Left hindlimb (tissue), 1 donor: ENCODE measurements around the gene IRS2.
"Not testable (repeated sequence)": the region's sequence is repeated elsewhere in the genome, so short reads cannot be mapped to it uniquely, and the experiment has no call there.

Source experiments
- DNase-seq: peaks from one replicate; pipeline ENCODE4 v3.0.0-alpha.2; 2018

Gene IRS2, protein sequence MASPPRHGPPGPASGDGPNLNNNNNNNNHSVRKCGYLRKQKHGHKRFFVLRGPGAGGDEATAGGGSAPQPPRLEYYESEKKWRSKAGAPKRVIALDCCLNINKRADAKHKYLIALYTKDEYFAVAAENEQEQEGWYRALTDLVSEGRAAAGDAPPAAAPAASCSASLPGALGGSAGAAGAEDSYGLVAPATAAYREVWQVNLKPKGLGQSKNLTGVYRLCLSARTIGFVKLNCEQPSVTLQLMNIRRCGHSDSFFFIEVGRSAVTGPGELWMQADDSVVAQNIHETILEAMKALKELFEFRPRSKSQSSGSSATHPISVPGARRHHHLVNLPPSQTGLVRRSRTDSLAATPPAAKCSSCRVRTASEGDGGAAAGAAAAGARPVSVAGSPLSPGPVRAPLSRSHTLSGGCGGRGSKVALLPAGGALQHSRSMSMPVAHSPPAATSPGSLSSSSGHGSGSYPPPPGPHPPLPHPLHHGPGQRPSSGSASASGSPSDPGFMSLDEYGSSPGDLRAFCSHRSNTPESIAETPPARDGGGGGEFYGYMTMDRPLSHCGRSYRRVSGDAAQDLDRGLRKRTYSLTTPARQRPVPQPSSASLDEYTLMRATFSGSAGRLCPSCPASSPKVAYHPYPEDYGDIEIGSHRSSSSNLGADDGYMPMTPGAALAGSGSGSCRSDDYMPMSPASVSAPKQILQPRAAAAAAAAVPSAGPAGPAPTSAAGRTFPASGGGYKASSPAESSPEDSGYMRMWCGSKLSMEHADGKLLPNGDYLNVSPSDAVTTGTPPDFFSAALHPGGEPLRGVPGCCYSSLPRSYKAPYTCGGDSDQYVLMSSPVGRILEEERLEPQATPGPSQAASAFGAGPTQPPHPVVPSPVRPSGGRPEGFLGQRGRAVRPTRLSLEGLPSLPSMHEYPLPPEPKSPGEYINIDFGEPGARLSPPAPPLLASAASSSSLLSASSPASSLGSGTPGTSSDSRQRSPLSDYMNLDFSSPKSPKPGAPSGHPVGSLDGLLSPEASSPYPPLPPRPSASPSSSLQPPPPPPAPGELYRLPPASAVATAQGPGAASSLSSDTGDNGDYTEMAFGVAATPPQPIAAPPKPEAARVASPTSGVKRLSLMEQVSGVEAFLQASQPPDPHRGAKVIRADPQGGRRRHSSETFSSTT (N-terminal part only)

DNA sequence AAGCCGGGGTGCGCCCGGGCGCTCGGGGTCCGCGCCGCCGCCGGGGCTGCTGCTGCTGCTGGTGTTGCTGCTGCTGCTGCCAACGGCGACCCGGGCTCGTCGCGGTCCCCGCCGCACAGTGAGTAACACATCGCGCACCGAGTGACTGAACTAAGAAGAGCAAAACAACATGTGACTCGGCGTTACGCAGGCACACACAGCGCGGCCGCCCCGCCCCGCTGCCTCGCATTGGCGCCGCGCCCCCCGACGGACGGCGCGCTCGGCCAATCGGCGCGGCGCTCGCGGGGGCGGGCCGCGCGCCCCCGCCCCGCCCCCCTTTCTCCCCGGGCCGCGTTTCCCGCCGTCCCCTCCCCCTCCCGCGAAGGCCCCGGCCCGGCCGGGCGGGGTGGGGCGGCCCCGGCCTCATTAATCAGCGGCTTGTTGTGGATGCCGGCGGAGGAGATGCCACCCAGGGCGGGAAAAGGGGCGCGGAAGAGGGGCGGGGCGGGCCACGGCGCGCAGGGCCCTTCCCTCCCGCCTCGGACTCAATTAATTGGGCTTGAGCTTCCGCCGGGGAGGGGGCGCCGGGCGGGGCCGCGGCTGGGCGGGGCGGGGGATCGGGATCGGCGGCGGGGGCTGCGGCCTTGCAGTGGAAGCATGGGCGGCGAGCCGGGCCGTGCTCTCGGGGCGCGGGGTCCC is at the start of gene IRS2:
TSS of gene IRS2 (minus strand) at position 127 of the 678 bp plus-strand sequence. CDS start 530 bp downstream, outside the sequence.
- DNase-seq = peak; percentile 91

DNA sequence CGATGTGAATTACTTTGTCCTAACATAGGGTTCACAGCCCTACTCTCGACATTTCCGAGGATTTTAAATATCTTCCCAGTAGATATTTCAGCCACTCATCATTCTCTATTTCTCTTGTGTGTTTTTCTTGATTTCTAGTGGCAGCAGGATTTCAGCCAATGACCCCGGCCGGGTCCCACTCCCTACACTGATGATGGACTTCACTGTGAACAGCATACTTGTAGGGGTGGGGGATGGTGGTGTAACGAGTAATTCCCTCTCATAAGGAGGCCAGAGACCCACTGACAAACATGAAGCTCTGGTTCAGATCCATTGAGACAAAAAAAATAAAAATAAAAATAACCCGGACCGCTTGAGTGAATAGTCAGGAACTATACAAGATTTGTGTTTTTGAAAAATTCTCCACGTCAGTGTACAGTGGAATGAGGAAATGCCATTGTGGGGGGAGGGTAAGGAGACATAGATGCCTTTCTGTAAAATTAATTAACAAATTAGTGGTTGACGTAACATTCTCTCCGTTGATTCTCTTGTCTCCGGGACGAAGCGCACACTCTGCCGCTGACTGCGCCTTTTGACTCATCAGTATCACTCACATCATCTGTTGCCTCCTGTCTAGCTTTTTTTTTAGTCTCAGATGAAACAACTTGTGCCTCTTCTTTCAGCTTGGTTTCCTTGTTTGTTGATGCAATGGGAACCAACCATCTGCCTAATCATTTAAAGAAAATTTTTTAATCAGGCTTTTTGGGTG is 48.8 kb upstream of the IRS2 start:
- DNase-seq = no peak

DNA sequence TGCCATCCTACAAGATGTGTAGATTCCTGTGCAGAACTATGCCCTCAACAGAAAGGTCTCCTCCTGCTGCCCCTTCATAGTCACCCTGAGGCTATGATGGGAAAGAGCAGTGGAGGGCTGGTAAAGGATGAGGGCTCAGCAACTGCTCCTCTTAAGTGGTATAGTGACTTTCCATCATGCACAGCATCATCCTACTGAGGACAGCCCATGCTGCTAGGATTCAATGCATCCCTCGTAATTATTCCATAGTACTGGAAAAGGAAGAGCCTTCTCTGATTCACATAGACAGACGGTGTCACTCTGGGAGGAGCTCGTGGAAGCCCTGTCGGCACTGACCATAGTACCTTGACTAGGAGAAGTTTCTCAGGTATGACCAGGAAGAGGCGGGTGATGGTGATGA is 47.6 kb upstream of the IRS2 start:
- no peak for DNase-seq

DNA sequence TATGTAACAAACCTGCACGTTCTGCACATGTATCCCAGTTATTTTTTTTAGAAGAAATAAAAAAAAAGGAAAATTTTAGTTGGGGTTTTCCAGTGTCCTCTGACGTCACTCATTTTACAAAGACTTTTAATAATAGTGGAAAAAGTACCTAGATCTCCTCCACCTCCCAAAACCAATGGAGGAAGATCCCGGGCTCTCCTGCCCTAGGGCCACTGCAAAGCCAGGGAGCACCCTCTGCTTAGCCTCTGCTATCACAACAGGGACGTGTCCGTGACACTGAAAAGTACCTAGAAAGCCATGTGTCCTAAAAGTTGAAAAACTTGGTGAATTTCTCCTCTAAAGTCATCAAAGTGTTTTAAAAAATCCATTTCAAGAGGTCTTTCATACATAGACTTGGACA is 46.7 kb upstream of the IRS2 start:
- DNase-seq = no peak

DNA sequence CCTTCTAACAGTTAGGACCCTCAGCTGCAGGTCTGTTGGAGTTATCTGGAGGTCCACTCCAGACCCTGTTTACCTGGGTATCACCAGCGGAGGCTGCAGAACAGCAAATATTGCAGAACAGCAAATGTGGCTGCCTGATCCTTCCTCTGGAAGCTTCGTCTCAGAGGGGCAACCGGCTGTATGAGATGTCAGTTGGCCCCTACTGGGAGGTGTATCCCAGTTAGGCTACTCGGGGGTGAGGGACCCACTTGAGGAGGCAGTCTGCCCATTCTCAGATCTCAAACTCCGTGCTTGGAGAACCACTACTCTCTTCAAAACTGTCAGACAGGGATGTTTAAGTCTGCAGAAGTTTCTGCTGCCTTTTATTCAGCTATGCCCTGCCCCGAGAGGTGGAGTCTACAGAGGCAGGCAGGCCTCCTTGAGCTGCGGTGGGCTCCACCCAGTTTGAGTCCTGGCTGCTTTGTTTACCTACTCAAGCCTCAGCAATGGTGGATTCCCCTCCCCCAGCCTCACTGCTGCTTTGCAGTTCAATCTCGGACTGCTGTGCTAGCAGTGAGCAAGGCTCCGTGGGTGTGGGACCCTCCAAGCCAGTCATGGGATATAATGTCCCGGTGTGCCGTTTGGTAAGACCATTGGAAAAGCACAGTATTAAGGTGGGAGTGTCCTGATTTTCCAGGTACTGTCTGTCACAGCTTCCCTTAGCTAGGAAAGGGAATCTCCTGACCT is 42.4 kb upstream of the IRS2 start:
- not testable (repeated sequence) for DNase-seq

DNA sequence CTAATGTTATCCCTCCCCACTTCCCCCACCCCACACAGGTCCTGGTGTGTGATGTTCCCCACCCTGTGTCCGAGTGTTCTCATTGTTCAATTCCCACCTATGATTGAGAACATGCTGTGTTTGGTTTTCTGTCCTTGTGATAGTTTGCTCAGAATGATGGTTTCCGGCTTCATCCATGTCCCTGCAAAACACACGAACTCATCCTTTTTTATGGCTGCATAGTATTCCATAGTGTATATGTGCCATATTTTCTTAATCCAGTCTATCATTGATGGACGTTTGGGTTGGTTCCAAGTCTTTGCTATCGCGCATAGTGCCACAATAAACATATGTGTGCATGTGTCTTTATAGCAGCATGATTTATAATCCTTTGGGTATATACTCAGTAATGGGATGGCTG is 36.8 kb upstream of the IRS2 start:
- DNase-seq = not testable (repeated sequence)

DNA sequence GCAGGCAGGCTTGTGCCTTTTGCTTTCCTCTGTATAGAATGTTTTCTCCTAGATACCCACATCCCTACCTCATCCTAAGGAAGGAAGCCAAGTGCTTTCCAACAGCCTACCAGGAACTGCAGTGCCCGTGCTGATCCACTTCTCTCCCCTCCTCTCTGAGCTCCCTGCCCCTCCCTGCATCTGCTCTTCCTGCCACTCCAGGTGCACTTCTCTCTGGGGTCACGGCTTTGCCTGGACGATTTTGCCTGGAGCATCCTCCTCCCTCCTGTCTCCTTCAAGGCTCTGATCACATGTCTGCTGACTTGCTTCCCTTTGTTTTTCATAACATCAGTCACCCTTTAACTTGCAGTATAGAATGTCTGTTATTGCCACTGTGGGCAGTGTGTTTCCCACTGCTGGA is 34.7 kb upstream of the IRS2 start:
- DNase-seq = no peak

DNA sequence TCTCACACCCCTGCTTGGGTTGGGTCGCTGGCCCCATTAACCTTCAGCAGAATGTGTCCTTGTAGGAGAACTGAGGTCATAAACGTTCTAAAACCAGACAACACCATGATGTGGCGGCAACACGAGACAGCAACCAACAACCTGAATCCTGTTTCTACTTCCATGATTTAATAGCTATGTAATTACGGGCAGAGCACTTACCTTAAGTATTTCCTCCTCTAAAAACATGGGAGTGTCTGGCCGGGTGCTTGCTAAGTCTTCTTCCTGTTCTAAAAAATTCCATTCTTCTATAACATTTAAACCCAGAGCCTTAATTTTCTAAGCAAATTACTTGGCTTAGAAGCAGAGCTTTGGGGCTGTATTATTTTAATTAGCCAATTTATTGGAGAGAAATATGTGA is 33.5 kb upstream of the IRS2 start:
- no peak for DNase-seq

DNA sequence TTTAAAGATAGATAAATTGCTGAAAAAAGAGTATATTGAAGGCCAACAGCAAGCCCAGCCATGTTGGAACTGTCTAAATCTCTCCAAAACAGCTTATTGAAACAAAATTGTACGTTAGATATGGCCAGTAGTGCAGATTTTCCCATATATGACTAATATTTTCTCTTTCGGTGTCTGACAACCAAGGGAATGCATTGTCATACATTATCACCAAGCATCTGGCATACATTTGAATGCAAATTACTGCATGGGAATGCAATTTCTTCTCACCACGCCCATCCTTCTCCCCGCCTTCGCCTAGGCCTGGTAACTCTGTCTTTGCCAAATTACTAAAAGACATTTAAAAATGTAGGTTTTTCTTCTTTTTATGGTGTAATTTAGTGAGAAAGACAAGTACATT is 32.5 kb upstream of the IRS2 start:
- DNase-seq = no peak

DNA sequence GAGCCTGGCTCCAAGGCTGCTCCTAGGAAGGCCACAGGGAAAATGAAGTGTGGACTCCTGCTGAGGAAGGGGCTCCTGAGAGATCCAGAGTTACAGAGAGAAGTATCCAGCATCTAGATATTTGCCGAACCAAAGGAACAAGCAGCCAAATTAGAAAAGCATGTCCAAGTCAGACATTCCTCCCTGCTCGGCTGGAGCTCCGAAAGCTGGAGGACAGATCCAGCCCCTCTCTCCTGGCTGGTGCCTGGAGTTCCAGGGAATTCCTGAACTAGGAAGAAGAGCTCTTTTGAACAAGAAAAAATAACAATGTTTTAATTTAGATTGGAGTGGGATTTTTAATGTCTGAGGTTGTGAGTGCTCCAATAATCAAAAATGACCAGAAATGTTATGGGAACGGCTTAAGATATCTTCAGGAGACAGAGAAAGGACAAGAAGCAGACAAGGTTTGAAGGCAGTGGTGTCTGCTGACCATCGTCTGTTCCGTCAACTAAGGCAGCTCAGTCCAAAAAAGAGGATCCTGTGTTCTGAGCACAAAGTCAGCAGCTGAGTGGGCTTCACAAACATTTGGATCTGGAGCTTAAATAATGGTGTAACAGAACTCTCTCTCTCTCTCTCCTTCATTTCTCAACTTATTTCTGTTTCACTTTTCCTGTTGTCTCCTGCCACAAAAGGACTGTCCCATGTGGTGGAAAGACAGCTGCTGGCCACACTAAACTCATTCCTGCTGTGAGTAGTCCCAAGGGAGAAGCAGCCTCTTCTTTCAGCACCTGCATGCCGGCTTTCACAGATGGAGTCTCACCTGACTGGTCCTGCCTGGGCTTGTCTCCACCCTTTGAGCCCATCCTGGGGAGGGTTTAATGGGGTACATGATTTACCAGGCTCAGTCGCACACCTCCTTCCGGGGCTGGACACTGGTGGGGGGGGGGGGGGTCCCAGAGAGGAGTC is 31.5 kb upstream of the IRS2 start:
- DNase-seq = no peak

DNA sequence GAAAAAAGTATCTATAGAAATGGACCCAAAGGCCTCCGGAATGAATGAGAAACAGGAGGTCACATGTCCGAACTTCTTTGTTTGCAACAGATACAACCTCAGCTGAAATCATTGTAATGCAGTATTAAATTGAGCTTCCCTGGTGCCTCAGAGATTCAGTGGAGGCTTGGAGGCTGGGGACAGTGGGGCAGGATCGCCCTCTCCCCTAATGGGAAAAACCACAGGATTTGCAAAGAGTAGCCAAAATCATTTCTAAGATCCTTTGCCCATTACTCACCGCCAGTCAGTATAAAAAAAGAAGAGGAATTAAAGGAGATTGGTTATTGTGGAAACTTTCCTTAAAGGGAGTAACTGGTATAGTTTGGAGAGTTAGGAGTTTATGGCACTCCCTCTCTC is 30.4 kb upstream of the IRS2 start:
- DNase-seq = no peak

DNA sequence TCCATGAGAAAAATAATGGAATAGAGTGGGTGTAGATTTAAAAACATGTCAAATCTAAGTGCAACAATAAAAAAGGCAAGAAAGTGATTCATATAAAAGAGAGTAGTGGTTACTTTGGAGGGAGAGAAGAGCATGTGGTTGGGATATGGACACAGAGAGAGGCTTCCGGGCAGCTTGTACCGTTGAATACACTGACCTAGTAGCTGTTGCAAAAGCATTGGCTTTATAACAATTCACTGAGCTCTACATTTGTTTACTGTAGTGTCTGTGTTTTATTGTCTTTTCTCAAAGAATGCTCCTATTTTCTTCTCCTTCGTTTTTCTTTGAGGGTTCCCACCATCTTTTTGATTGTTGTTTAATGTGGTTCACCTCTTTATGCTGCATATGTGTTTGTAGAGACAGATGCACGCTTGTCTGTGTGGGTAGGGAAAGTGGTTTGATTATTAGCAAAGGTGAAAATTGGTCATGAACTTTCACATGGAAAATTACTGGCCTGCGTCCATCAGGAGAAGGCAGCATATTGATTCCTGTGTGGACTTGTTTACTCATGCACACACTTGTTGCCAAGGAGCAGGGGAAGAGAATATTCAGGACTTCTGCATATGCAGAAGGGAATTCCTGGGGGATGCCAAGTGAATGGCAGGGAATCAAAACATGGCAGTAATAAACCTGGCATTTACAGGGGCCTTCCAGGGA is 29.9 kb upstream of the IRS2 start:
- DNase-seq = no peak

DNA sequence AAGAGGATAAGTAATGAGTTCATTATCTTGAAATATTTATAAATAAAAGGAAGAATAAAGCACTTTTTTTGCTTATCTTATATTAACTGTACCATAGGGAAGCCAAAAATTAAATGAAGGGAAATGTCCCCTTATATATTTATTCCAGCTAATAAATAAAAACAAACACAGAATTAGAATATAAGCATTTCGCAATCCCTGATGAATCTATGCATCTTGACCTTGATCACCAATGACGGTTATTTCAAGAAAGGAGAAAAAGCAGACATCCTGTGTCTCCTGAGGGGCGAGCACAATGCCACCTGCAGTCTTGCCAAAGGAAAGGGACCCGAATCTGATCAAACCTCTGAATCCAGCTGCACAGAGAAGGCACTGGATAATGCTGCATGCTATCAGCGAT is 29.3 kb upstream of the IRS2 start:
- DNase-seq = no peak

DNA sequence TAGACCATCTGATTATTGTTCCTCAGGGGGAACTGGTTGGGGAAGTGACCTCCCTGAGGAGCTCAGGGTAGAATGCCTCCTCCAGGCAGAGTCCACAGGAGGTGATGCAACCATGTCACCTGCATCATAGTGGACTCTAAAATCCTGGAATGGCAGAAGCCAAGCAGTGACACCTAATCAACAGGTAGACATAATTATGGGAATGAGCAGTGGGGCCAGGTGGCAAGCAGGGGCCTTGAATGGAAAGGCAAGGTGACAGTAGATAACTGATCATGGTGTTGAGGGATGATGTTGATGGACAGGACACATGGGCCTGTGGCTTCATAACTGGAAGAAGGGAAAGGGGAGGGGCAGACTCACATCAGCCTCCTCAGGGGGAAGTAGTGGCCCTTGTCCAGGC is 27.3 kb upstream of the IRS2 start:
- DNase-seq = no peak

DNA sequence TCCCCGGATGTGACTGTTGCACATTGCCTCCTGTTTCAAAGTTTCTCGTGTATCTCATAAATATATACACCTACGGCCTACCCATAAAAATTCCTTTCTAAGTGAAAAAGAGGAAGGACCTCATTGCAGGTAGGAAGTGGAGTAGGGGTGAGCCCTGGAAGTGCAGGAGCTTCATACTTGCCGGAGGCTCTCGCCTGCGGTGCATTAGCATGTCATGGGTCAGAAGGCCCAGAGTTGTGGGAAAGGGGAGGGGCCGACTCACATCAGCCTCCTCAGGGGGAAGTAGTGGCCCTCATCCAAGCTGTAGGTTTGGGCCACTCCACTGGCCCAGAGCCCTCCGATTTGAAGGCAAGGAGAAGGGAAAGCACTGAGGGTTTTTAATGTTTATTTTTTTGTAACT is 26.0 kb upstream of the IRS2 start:
- DNase-seq = no peak

DNA sequence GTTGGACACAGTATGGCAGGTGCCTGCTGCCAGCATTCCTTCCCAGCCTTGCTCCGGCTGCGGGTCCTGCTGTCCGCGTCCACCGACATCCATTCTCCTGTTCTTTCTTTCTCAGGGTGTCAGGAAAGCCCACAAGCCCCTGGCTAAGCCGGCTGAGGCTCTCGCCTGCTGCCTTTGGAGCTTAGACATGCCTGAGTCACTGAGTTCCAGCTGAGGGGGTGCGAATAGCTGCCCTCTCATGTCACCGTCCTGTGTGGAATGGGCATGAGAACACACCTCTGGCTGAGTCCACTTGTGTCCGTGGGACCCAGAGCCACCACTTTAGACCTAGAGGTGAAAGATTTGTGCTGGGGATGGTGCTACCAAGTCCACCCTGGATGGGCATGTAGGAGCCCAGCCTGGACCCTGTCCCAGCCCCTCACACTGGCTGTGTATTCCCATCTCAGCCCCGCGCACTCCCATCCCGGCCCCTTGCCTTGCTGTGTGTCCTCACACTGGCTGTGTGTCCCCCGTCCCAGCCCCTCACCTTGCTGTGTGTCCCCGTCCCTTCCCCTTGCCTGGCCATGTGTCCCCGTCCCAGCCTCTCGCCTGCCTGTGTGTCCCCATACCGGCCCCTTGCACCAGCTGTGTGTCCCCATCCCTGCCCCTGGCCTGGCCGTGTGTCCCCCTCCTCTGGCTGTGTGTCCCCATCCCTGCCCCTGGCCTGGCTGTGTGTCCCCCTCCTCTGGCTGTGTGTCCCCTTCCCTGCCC is 24.6 kb upstream of the IRS2 start:
- DNase-seq = no peak

DNA sequence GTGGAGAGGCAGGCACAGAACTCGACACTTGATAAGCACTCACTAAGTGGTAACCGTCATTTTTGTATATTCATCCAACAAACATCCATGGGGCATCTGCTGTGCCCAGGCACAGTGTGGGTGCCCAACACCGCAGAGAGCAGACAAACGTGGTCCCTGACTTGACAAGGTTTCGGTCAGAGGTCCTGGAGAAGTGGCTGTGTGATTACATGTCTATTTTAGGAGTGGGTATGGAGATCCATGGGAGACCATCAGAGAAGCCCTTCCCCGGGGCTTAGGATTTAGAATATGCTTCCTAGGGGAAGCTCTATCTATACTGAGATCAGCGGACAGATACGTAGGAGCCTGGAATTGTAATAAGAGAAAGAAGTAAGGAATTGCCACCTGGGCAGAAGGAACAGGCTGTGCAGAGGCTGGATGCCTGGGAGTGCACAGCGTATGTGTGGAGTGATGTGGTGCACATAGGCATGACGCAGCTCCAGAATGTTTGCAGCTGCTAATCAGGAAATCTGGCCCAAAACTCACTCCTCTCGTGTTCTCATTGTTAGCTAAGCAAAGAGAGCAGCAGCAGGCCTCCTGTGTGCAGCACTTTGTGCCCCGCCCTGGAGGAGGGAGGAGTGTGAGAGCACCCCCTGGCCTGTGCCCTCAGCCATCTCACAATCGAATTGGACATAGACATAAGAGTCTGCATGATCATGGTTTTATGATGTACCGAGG is 23.0 kb upstream of the IRS2 start:
- no peak for DNase-seq

DNA sequence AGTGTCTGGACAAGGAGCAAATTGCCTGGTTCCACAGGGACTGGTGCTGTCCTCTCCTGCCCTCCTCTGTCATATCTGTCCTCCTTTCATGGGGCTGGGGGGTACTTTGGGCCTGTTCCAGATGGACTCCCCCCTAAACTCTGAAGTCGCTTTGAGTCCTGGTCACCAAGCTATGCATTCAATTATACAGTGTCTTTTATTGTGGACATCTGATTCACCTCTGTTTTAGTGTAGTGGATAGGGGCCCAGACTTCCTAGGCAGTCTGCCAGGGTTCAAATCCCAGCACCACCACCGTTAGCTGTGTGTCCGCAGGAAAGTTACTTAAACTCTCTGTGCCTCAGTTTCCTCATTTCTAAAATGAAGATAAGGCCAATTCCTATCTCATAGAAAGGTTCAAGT is 21.0 kb upstream of the IRS2 start:
- no peak for DNase-seq
